Right hindlimb (tissue), 1 donor: Measurements from ENCODE around the gene PGAP1.

Experiments used
- DNase-seq: peaks from one replicate; pipeline ENCODE4 v3.0.0-alpha.2; 2018

The PGAP1 gene

GRCh38 chr2:196926562-196927375, at the start of gene PGAP1:
TSS of gene PGAP1 (minus strand) at chr2:196926707. CDS start at chr2:196926616, 91 bp downstream.
- DNase-seq, result peak; percentile 96

- DNase-seq, result no peak
These were observed 48.5 kb upstream of the PGAP1 start for GRCh38 chr2:196974970-196975369.

- no peak for DNase-seq
These were observed 45.2 kb upstream of the PGAP1 start for GRCh38 chr2:196971574-196972279.

GRCh38 chr2:196970099-196970498, 43.6 kb upstream of the PGAP1 start:
- no peak for DNase-seq

- no peak for DNase-seq
These were observed 42.0 kb upstream of the PGAP1 start for GRCh38 chr2:196968516-196968915.

GRCh38 chr2:196967775-196968174, 41.3 kb upstream of the PGAP1 start:
- DNase-seq, result no peak

GRCh38 chr2:196967116-196967515, 40.6 kb upstream of the PGAP1 start:
- DNase-seq, result peak; percentile 55

GRCh38 chr2:196966061-196966460, 39.6 kb upstream of the PGAP1 start:
- DNase-seq, result no peak

- no peak for DNase-seq
These were observed 39.1 kb upstream of the PGAP1 start for GRCh38 chr2:196965651-196966050.

- no peak for DNase-seq
These were observed 37.5 kb upstream of the PGAP1 start for GRCh38 chr2:196963961-196964360.

- DNase-seq, result no peak
These were observed 36.5 kb upstream of the PGAP1 start for GRCh38 chr2:196963043-196963442.

- no peak for DNase-seq
These were observed 35.8 kb upstream of the PGAP1 start for GRCh38 chr2:196962325-196962724.

GRCh38 chr2:196961889-196962288, 35.4 kb upstream of the PGAP1 start:
- DNase-seq, result no peak

GRCh38 chr2:196959734-196960338, 33.3 kb upstream of the PGAP1 start:
- DNase-seq, result no peak

- no peak for DNase-seq
These were observed 32.8 kb upstream of the PGAP1 start for GRCh38 chr2:196959281-196959680.

- DNase-seq, result no peak
These were observed 31.5 kb upstream of the PGAP1 start for GRCh38 chr2:196957881-196958525.

GRCh38 chr2:196957442-196957841, 30.9 kb upstream of the PGAP1 start:
- DNase-seq, result no peak

GRCh38 chr2:196956069-196956468, 29.6 kb upstream of the PGAP1 start:
- no peak for DNase-seq

- DNase-seq, result no peak
These were observed 28.5 kb upstream of the PGAP1 start for GRCh38 chr2:196955036-196955435.

- no peak for DNase-seq
These were observed 27.5 kb upstream of the PGAP1 start for GRCh38 chr2:196954001-196954400.

- DNase-seq, result no peak
These were observed 26.4 kb upstream of the PGAP1 start for GRCh38 chr2:196952936-196953335.

GRCh38 chr2:196951973-196952372, 25.5 kb upstream of the PGAP1 start:
- DNase-seq, result no peak

- no peak for DNase-seq
These were observed 22.6 kb upstream of the PGAP1 start for GRCh38 chr2:196949116-196949515.
